Stimulated activated CD4-positive, alpha-beta T cell treated with anti-CD3 and anti-CD28 coated beads, Interleukin-12 subunit alpha, Interleukin-12 subunit beta, amount 100 ng/mL, for 24 hours (primary cell): ENCODE results near the gene F9.
"Not testable (repeated sequence)": the region's sequence is repeated elsewhere in the genome, so short reads cannot be mapped to it uniquely, and the experiment has no call there.

Source experiments
- DNase-seq, 2 experiments: peaks; one replicate each; pipeline ENCODE4 v3.0.0-alpha.2; 2020; ENCODE audit warnings: low read depth in 2 of 2

F9 gene

GRCh38 chrX:139530550-139530949 lies at the start of gene F9:
TSS of gene F9 (plus strand) at chrX:139530739. CDS start at chrX:139530765, 26 bp downstream.
- DNase-seq, result no peak

DNA sequence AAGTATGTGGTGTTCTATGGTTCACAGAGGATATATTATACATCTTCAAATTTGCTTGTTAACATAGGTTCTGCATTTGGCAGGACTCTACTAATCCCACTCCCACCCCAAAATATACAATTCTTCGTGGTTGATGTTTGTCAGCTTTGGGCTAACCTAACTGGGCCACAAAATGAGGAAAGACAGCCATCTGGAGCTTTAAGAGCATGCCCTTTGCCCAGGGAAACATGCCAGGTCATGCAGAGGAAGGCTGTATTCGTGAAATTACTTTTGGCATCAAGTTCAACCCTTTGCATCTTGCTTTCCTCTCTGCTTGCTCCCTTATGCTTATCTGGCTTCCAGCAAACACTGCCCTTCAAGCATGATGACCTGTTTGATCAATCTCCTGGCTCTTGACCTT lies 46.8 kb upstream of the F9 start:
- no peak for DNase-seq

GRCh38 chrX:139484591-139484990 lies 45.9 kb upstream of the F9 start:
- no peak for DNase-seq

- DNase-seq, result no peak
Measured at GRCh38 chrX:139495324-139495723, 35.2 kb upstream of the F9 start.

DNA sequence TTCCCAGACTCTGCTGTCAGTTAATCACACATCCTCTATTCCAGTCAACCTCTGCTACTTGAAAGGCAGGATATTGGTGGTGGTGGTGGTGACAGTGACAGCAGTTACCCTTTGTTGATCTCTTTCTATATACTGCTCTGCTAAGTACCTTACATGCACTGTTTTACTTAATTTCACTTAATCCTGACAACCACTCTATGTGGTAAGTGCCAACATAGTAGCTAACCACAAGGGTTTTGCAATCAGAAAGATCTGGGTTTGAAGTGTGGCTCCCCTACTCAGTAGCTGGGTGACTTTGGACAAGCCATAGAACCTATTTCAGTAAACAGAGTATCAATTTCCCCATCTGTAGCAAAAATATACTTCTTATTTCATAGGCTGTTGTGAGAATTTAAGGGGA lies 24.2 kb upstream of the F9 start:
- no peak for DNase-seq

DNA sequence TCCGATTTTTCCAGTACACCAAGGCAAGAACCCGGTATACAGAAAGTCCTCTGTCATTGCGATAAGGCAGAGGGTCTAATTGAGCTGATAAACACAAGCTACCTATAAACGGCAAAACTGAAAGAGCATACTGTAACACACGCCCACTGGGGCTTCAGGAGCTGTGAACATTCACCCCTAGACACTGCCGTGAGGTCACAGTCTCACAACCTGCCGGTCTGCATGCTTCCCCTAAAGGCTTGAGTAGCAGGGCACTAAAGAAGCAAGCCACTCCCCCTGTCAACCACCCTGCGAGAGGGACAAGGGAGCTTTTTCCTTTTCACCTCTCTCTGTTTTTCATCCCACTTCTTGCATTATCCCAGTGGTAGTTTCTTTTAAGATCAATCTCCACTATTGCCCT lies 22.4 kb upstream of the F9 start:
- DNase-seq, result no peak

DNA sequence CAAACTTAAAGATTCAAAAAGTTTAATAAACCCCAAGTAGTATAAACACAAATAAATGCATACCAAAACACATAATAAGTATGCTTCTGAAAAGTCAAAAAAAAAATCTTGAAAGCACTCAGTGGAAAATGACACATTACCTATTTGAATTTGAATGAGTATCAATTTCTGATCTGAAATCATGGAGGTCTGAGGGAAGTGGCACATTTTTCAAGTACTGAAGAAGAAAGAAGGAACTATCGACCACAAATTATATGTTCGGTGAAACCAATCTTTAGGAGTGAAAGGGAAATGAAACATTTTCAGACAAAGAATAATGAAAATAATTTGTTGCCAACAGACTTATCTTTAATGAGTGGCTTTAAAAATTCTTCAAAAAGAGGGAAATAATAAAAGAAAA lies 12.1 kb upstream of the F9 start:
- no peak for DNase-seq

GRCh38 chrX:139528829-139529228 lies 1.7 kb upstream of the F9 start:
- DNase-seq, result not testable (repeated sequence)

DNA sequence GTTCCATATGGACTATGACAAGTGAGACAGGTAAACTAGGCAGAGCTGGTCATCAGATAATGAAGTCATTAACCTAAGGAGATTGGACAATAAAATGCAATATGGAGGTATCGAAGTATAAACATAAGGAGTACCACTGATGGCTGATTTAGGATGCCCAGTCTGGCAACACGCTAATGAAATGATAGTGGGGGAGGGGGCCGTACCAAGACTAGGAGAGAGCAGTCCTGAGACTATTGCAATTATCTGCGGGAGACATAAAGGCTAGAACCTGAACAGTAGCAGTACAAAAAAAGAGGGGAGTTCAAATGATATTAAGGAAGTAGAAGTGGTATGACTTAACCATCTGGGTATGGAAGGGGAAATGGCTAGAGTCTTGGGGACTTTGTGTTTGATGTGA lies 2.3 kb downstream of the F9 start:
- no peak for DNase-seq

DNA sequence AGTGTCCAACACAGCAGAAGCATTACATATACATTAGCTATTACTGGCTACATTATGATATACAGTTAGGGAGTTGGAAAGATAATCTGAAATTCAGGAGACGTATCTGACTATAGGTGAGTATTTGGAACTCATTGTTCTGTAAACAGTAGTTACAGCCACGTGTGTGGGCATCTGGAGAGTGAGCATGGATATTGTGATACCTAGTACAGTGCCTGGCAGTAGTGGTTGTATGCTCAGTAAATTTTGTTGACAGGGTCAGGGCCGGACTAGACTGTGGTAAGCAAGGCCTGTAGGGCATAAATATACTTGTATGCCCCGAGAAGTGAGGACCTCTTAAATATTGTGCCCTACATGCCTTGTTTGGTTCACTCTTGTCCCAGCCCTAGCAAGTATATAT lies 2.9 kb downstream of the F9 start:
- DNase-seq, result no peak

DNA sequence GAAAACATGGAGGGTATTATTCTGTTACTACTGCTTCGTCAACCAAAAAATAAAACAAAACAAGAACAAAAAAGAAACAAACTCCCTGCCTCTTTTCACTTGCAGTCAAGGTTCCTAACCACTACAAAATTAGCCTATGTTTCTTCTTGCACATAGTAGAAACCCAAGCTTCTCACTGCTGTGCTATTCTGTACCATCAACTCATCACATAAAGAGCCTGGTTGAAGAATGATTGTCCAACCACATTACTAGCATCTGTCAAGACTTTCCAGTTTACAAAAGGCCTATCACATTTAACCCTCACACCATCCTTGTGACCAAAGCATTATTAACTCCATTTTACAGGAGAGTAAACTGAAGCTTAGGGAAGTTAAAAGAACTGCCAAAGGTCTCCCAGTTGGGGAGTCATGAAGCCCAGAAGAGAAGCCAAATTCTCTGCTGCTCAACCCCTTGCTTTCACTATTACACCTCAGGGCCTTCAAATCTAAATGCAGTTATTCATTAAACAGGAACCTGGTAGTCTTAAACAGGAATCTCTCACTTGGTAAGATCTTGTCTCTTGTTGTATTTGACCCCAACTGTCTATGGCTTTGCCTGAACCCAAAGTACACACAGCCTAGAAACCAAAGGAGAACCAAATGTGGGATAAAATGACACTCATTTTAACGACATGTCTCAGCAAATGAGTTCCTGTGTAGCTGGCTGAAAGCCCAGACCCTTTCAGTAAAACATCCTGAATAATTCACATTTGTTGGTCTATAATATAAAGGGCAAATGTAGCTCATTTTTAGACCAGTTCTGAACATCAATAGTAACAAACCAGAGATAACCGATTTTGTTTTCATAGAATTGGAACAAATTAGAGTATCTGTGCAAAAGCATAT lies 8.6 kb downstream of the F9 start:
- DNase-seq, result no peak

GRCh38 chrX:139542652-139543051 lies 12.1 kb downstream of the F9 start:
- no peak for DNase-seq

GRCh38 chrX:139543920-139544319 lies 13.4 kb downstream of the F9 start:
- DNase-seq, result no peak

GRCh38 chrX:139544591-139544990 lies 14.1 kb downstream of the F9 start:
- DNase-seq, result no peak

GRCh38 chrX:139554376-139554775 lies 23.8 kb downstream of the F9 start:
- no peak for DNase-seq

DNA sequence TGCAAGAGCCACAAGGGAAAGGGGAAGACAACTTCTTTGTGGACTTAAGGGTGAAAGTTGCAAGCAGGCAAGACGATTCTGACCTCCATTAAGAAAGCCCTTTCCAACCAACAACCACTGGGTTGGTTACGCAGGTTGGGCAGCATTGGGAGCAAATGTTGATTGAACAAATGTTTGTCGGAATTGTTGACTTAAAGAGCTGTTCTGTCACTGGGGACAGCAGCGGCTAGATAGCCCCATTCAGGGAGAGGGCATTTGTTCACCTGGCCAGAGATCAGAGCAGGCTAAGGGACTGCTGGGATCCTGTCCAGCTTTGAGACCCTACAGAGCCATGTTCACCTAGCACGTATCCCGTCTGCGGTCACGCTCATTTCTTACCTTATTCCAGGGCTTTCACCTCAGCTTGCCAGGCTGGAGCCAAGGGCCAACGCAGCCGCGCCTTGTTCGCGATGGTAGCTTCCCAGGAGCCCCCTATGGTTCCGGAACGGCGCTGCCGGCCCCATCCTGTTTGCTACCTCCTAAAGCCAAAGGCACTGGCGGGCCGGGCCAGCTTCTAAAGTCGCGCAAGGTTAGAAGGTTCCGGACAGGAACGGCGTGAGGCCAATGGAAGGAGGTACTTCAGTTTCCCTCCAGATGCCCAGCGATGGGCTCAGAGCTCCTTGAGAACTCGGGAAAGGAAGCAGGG lies 24.6 kb downstream of the F9 start:
- DNase-seq, result no peak

DNA sequence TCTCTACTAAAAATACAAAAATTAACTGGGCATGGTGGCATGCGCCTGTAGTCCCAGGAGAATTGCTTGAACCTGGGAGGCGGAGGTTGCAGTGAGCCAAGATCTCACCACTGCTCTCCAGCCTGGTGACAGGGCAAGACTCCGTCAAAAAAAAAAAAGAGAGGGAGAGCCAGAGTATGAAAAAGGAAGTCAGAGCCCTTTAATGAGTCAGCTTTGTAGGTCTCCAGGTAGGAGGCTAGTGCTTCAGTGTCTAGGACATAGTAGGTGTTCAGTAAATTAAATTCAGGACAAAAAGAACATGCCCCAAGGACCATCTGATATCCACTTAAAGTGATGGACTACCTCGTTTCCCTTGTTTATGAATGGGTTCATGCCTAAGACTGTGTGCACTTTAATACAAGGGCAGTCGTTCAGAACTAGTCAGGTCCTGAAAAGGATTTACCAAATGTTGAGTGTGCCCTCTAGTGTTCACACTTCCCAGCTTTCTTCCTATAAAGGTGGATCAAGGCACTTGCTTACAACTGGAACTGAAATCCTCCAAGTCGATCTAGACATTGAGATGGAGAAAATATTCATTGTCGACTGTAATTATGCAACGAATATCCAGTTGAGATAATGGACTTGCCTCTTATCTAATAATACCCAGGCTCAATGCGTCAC lies 29.0 kb downstream of the F9 start:
- DNase-seq, result no peak

DNA sequence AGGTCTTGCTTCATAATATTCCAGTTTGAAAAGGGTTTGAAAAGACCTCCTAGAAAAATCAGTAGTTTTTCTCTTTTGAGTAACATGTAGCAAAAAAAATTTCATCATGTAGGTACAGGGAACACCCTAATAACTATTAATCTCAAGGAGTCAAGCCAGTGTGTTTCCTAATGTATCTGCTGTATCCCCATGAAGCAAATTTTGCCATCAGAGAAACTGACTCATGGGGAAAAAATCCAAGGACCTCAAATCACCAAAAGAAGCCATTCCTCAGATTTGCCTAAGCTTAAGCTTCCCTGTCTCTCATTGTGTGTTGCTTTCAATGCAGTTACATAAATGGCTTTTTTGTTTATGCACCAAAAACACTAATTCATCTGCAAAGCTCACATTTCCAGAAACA lies 29.7 kb downstream of the F9 start:
- no peak for DNase-seq

- DNase-seq, result no peak
Measured at GRCh38 chrX:139563251-139563650, 32.7 kb downstream of the F9 start.

GRCh38 chrX:139566981-139567380 lies 36.4 kb downstream of the F9 start:
- DNase-seq, result no peak

- no peak for DNase-seq
Measured at GRCh38 chrX:139581068-139581467, 50.5 kb downstream of the F9 start.

- DNase-seq, result no peak
Measured at GRCh38 chrX:139585613-139586012, 55.1 kb downstream of the F9 start.

- DNase-seq, result no peak
Measured at GRCh38 chrX:139596068-139596467, 65.5 kb downstream of the F9 start.
